HepG2 (cell line): Measurements from ENCODE around the gene EZH1. TPM values are rescaled to one million over a fixed set of nuclear protein-coding genes. Genes with fewer than 3 reads are reported as not detected.

Source experiments
- ADNP ChIP-seq: sonication (generic); formaldehyde crosslinking; IDR thresholded peaks from 2 replicates; pipeline ENCODE4 v1.4.0; 2020; ENCODE audit warnings: missing genetic modification reagents
- ARID2 ChIP-seq: sonication (generic); formaldehyde crosslinking; IDR thresholded peaks from 2 replicates; pipeline ENCODE4 v1.8.1; 2022; ENCODE audit warnings: mild to moderate bottlenecking, missing genetic modification reagents, borderline replicate concordance
- BRF2 ChIP-seq: sonication (generic); formaldehyde crosslinking; IDR thresholded peaks from 2 replicates; pipeline ENCODE4 v1.8.1; 2022; ENCODE audit warnings: mild to moderate bottlenecking, missing genetic modification reagents
- CBX5 ChIP-seq: sonication (generic); formaldehyde crosslinking; IDR thresholded peaks from 2 replicates; pipeline ENCODE4 v1.4.0; 2020; ENCODE audit warnings: missing genetic modification reagents, borderline replicate concordance
- CC2D1A ChIP-seq: sonication (generic); formaldehyde crosslinking; IDR thresholded peaks from 2 replicates; pipeline ENCODE4 v1.8.1; 2023; ENCODE audit warnings: mild to moderate bottlenecking, missing genetic modification reagents
- CREB1 ChIP-seq, 2 experiments: fragments of 450-650 bp in 1 of 2; IDR thresholded peaks; 2 replicates each; pipeline ENCODE4 v1.6.1; 2016 to 2017; ENCODE audit warnings: control low read depth in 1 of 2, mild to moderate bottlenecking in 1 of 2, missing compliant biosample characterization in 1 of 2, missing genetic modification characterization in 1 of 2
- FIP1L1 ChIP-seq: fragments of 200-400 bp; formaldehyde crosslinking; IDR thresholded peaks from 2 replicates; pipeline ENCODE4 v1.6.1; 2018; ENCODE audit warnings: low read depth, mild to moderate bottlenecking, low read length, moderate library complexity, borderline replicate concordance; ENCODE audit not compliant: insufficient read depth
- GTF2F1 ChIP-seq: fragments of 150-350 bp; IDR thresholded peaks from 2 replicates; pipeline ENCODE4 v1.6.1; 2014; ENCODE audit warnings: low read length
- HDAC2 ChIP-seq: sonication (generic); formaldehyde crosslinking; IDR thresholded peaks from 2 replicates; pipeline ENCODE4 v1.4.0; 2020; ENCODE audit warnings: missing genetic modification reagents
- HMGA1 ChIP-seq: sonication (generic); formaldehyde crosslinking; conservative IDR thresholded peaks from 2 replicates; pipeline ENCODE4 v1.4.0; 2020; ENCODE audit warnings: missing genetic modification reagents
- MLLT10 ChIP-seq: sonication (generic); formaldehyde crosslinking; IDR thresholded peaks from 2 replicates; pipeline ENCODE4 v1.4.0; 2020; ENCODE audit warnings: missing genetic modification reagents
- NR2F1 ChIP-seq, 2 experiments: fragments of 450-650 bp in 1 of 2; formaldehyde crosslinking in 1 of 2; IDR thresholded peaks; 2 replicates each; pipeline versions ENCODE4 v1.5.0 to v1.6.1; 2016 to 2020; ENCODE audit warnings: mild to moderate bottlenecking in 1 of 2, missing compliant biosample characterization in 1 of 2, missing genetic modification reagents in 1 of 2, moderate library complexity in 1 of 2
- RFX1 ChIP-seq: fragments of 450-650 bp; IDR thresholded peaks from 2 replicates; pipeline ENCODE4 v1.6.1; 2017
- RFXAP ChIP-seq: sonication (generic); formaldehyde crosslinking; IDR thresholded peaks from 2 replicates; pipeline ENCODE4 v1.4.0; 2020; ENCODE audit warnings: missing genetic modification reagents, borderline replicate concordance
- SATB2 ChIP-seq: sonication (generic); formaldehyde crosslinking; IDR thresholded peaks from 2 replicates; pipeline ENCODE4 v1.5.0; 2020; ENCODE audit warnings: missing genetic modification reagents
- SP5 ChIP-seq: IDR thresholded peaks from 2 replicates; pipeline ENCODE4 v1.6.1; 2016; ENCODE audit warnings: low read depth, borderline replicate concordance
- TBX3 ChIP-seq: fragments of 450-650 bp; IDR thresholded peaks from 2 replicates; pipeline ENCODE4 v1.6.1; 2017; ENCODE audit warnings: antibody characterized with exemption, mild to moderate bottlenecking, inconsistent platforms, borderline replicate concordance
- THAP9 ChIP-seq: sonication (generic); formaldehyde crosslinking; IDR thresholded peaks from 2 replicates; pipeline ENCODE4; 2020; ENCODE audit warnings: missing genetic modification reagents, mild to moderate bottlenecking, borderline replicate concordance
- ZBTB7A ChIP-seq: sonication (generic); formaldehyde crosslinking; IDR thresholded peaks from 2 replicates; pipeline ENCODE4 v1.8.0; 2022; ENCODE audit warnings: mild to moderate bottlenecking, missing genetic modification reagents
- ZFP37 ChIP-seq: sonication (generic); formaldehyde crosslinking; IDR thresholded peaks from 2 replicates; pipeline ENCODE4 v1.4.0; 2020; ENCODE audit warnings: missing genetic modification reagents, borderline replicate concordance
- ZNF34 ChIP-seq: sonication (generic); formaldehyde crosslinking; IDR thresholded peaks from 2 replicates; pipeline ENCODE4 v1.4.0; 2020; ENCODE audit warnings: mild to moderate bottlenecking, missing genetic modification reagents, borderline replicate concordance
- ZNF441 ChIP-seq: sonication (generic); formaldehyde crosslinking; IDR thresholded peaks from 2 replicates; pipeline ENCODE4 v1.7.0; 2021; ENCODE audit warnings: missing genetic modification reagents, borderline replicate concordance
- ZNF564 ChIP-seq: sonication (generic); formaldehyde crosslinking; IDR thresholded peaks from 2 replicates; pipeline ENCODE4 v1.8.1; 2023; ENCODE audit warnings: mild to moderate bottlenecking, missing genetic modification reagents
- ZNF629 ChIP-seq: sonication (generic); formaldehyde crosslinking; conservative IDR thresholded peaks from 2 replicates; pipeline ENCODE4 v1.5.0; 2020; ENCODE audit warnings: missing genetic modification reagents
- ZNF781 ChIP-seq: sonication (generic); formaldehyde crosslinking; IDR thresholded peaks from 2 replicates; pipeline ENCODE4 v1.5.1; 2020; ENCODE audit warnings: borderline replicate concordance, mild to moderate bottlenecking, missing genetic modification reagents; ENCODE audit errors: not compliant biosample characterization
- ZNF782 ChIP-seq: sonication (generic); formaldehyde crosslinking; IDR thresholded peaks from 2 replicates; pipeline ENCODE4 v1.4.0; 2020; ENCODE audit warnings: missing genetic modification reagents, mild to moderate bottlenecking, borderline replicate concordance
- ZNF83 ChIP-seq: sonication (generic); formaldehyde crosslinking; IDR thresholded peaks from 2 replicates; pipeline ENCODE4 v1.4.0; 2020; ENCODE audit warnings: missing genetic modification reagents, mild to moderate bottlenecking, borderline replicate concordance
- polyA plus RNA-seq, 8 experiments: library from polyadenylated mRNA; depleted of rRNA in 3 of 8; stranded (reverse) in 7 of 8; unstranded in 1 of 8; fragments of >200 nt; fragmentation: Illumina TruSeq in 4 of 8; extraction: Trizol in 4 of 8; gene quantifications; 2 replicates each; pipeline versions ENCODE4 v1.2.1 to v1.2.3, GENCODE V29; 2011 to 2016; ENCODE audit warnings: low read depth in 4 of 8, missing spikeins in 1 of 8, mixed read lengths in 1 of 8; ENCODE audit not compliant: insufficient read depth in 1 of 8
- total RNA-seq, 5 experiments: library from RNA; depleted of rRNA; stranded (reverse); fragments of >200 nt; fragmentation: Illumina TruSeq; extraction: Trizol; gene quantifications; 2 replicates each; pipeline ENCODE4 v1.2.3, GENCODE V29; 2016; ENCODE audit warnings: low read depth in 1 of 5

EZH1 gene
- total and polyA plus RNA-seq, 2 of the 13 experiments (the other 11 are each of a cell fraction or from before 2014, with no cell fraction given) = 11.6 to 24.0 TPM

- TF ChIP-seq THAP9 (CRISPR knock-in tag) (peak; percentile 20; the same call in 1 of the 2 replicates), ZNF781 (CRISPR knock-in tag) (peak; percentile 72), RFX1 (no peak), SP5 (CRISPR knock-in tag) (peak; percentile 87), ARID2 (peak; percentile 77; the same call in 1 of the 2 replicates), ADNP (CRISPR knock-in tag) (no peak), RFXAP (CRISPR knock-in tag) (no peak), SATB2 (CRISPR knock-in tag) (peak; percentile 21; the same call in 1 of the 2 replicates), MLLT10 (no peak), ZNF629 (CRISPR knock-in tag) (no peak; the same call in 1 of the 2 replicates), TBX3 (no peak), ZNF782 (CRISPR knock-in tag) (peak; percentile 88; the same call in 1 of the 2 replicates), ZNF441 (CRISPR knock-in tag) (peak; percentile 63), GTF2F1 (no peak), CREB1 (IDR thresholded peaks at IDR 0.05) (no peak), CREB1 (CRISPR knock-in tag; IDR thresholded peaks at IDR 0.05) (no peak), ZNF564 (CRISPR knock-in tag) (no peak), ZFP37 (no peak), CBX5 (CRISPR knock-in tag) (no peak; the same call in 1 of the 2 replicates), ZNF83 (peak; percentile 17), ZNF34 (CRISPR knock-in tag) (no peak; the same call in 1 of the 2 replicates), CC2D1A (CRISPR knock-in tag) (no peak), FIP1L1 (no peak), BRF2 (CRISPR knock-in tag) (peak; percentile 70; the same call in 1 of the 2 replicates), NR2F1 (CRISPR knock-in tag; IDR thresholded peaks at IDR 0.05) (peak; percentile 38 to 42; a peak in 3 of 4 replicates), ZBTB7A (peak; percentile 12), HDAC2 (CRISPR knock-in tag) (peak; percentile 88), HMGA1 (CRISPR knock-in tag) (no peak)
These were observed 35.4 kb upstream of the EZH1 start, which contains the start of gene WNK4 (continued) for GRCh38 chr17:42779936-42780850.
